Daoy (cell line): ENCODE results near the gene PRR12. TPM values are rescaled to one million over a fixed set of nuclear protein-coding genes. Genes with fewer than 3 reads are reported as not detected.

Source experiments
- DNase-seq: peaks from one replicate; pipeline ENCODE4 v3.0.0-alpha.2; 2015; ENCODE audit warnings: low read depth
- total RNA-seq: library from RNA; depleted of rRNA; stranded (reverse); fragments of >200 nt; shearing (Covaris generic); gene quantifications from 2 replicates; pipeline ENCODE4 v1.2.3, GENCODE V29; 2014; rRNA removed

The PRR12 gene
- total RNA-seq, result 1.7 and 2.5 TPM in 2 replicates

DNA sequence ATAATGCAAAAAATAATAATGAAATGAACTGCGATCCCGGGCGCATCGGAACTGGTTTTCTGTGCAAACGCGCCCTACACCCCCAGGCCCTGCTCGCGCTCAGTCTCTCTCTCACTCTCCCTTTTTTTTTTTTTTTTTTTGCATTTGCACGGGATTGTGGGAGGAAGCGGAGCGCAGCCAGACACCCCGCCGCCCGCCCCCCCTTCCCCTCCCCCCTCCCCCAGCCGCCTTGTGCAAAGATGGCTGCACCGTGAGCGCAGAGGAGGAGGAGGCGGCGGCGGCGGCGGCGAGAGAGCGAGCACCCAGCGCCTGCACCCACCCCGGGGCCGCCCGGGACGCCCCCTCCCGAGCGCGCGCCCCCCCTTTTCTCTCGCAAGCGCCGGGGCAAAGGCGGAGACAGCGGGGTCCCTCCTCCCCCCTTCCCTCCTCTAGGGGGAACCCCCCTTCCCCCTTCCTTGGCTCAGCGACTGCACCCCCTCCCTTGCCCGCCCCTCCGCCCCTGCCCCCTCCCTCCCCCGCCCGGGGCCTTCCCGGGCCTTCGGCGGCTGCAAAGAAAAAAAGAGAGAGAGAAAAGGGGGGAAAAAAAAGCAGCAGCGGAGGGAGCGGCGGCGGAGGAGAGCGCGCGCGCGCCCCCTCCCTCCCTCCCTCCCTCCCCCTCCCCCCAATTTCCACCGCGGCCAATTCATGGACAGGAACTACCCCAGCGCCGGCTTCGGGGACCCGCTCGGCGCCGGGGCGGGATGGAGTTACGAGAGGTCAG, at the start of gene PRR12:
Gene PRR12, plus strand, starts transcription at position 212 of the 760 bp plus-strand sequence. Its CDS starts 473 bp downstream, at position 685.
- DNase-seq, result peak; percentile 76

- DNase-seq, result no peak
Observed at GRCh38 chr19:49541914-49542313, 49.1 kb upstream of the PRR12 start.

- DNase-seq, result no peak
Observed at GRCh38 chr19:49542446-49542845, 48.5 kb upstream of the PRR12 start.

- no peak for DNase-seq
Observed at GRCh38 chr19:49543032-49543431, 48.0 kb upstream of the PRR12 start.

DNA sequence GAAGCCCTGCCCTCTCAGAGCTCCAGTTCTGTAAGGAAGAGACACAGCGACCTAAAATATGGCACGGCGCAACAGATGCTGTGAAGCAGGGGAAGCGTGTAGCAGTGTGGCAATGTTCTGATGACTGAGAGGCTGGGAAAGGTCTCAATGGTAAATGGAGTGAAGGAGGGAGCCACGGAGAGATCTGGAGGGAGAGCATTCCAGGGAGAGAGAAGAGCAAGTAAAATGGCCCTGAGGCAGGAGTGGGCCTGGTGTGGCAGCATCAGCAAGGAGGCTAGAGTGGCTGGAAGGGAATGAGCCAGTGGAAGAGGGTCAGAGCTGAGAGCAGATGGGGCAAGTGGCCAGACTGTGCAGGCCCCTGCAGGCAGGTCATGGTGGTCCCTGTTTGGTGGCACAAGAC, 46.8 kb upstream of the PRR12 start:
- DNase-seq, result no peak

- peak; percentile 81 for DNase-seq
Observed at GRCh38 chr19:49546825-49547565, 44.0 kb upstream of the PRR12 start.

DNA sequence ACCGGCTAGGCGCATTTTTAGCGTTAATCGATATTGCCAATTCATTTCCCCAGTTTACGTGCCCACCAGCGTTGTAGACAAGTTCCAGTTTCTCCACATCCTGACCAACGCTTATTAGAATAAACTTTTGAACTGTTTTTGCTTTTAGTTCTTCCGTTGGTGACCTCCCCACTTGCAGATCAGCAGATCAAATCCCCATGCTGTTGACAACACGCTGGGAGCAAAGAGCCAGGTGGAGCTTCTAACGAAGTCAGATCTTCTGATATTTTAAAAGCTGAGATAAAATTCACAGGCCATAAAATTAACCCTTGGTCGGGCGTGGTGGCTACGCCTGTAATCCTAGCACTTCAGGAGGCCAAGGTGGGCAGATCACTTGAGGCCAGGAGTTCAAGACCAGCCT, 41.9 kb upstream of the PRR12 start:
- no peak for DNase-seq

- no peak for DNase-seq
Observed at GRCh38 chr19:49551531-49551930, 39.5 kb upstream of the PRR12 start.

- DNase-seq, result no peak
Observed at GRCh38 chr19:49552749-49553148, 38.2 kb upstream of the PRR12 start.

DNA sequence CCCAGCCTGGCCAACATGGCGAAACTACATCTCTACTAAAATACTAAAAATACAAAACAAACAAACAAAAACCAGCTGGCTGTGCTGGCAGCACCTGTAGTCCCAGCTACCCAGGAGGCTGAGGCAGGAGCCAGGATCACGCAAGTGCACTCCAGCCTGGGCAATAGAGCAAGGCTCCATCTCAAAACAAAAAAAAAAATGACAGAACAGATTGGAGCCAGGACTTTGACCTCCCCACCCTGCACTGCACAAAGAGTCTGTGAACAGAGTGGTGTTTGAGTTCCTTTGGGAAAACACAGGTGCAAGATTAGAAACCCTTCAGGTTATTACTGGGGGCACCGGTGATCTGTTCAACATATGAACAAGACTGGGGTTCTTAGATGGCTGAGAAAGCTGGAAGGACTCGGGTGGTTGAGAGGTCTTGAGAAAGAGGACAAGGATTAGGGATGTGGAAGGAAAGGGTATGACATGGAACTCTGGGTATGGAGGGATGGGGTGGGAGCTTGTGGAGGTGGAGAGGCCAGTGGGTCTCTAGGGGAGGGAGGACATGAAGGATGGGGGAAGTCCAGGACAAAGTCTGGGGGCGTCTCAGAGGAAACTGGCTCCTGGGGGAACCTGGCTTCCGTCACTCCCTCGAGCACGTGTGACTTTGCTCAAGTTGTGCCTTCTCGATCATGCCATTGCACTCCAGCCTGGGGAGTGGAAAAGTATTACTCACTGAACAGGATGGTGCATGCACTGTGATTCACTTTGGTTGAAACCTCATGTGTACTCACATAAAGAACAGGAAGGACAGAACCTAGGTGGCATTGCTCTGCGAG, 37.3 kb upstream of the PRR12 start:
- peak; percentile 59 for DNase-seq

DNA sequence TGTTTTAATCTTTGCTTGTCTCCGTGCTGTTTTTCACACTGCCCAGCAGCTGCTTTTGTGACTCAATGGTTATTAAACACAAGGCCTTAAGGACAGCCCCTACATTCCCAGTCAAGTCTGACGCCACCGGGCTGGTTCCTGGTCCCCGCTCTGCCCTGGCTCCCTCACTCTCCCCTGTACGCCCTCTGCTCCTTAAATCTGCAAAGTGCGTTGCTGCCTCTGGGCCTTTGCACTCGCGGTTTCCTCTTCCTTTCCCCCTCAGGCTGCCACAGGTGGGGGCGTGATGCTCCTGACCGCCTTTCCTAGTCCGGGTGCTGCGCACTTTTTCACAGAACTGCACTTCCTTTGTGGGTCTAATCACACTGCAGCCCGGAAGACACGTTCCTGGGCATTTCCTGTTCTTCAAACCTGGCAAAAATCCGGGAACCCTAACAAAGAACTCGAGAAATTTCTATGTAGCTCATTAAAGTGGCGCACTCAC, 36.2 kb upstream of the PRR12 start:
- DNase-seq, result no peak

DNA sequence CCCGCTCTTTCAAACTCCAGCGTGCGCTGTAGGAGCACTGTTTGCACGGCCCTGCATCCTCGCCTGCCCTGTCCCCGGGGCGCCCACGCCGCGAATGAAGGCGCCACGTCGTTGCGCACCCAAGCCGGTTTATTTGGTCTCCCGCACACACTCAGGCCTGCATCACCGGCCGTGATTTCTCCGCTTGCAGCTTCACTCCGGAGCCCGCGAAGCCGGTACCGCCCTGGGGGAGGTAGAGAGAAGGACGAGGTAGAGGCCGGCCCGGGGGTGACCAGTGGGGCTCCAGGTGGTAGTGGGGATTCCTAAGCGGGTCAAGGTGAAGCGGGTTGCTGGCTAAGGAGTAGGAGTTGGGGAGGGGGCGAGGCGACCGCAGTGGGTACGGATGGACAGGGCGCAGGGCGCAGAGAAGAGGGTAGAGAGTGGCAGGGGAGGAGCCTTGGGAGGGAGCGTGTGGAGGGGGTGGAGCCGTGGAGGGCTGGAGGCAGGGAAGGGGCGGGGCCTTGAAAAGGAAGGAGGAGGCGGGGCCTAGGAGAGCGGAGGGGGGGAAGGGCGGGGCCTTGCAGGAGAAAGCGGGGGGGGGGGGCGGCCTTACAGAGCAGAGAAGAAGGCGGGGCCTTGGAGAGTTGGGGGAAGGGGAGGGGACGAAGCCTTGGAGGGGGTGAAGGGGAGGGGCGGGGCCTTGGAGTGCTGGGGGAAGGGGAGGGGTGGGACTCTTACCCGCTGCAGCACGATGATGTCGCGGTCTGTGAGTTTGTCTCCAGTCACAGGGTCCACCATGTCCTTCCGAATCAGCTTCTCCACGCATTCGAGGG, 35.2 kb upstream of the PRR12 start:
- DNase-seq, result no peak

GRCh38 chr19:49556412-49557398, 34.3 kb upstream of the PRR12 start:
- no peak for DNase-seq

- no peak for DNase-seq
Observed at GRCh38 chr19:49557641-49558325, 33.2 kb upstream of the PRR12 start.

DNA sequence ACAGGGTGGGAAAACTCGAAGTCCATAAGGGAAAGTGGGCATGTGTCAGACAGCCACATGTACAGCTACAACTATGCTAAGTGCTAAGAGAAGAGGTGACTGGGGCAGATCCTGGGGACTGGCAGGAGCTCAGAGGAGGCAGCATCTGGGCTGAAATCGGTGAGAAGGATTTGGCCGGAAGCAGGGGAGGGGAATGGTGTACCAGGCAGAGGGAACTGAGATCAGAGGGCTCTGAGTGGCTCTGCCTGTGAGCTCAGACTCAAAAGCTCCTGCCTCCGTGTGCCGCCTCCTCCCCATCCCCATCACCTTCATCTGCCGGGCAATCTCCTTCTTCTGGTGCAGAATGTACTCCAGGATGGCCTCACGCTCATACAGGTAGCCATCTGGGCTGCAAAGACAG, 32.4 kb upstream of the PRR12 start:
- DNase-seq, result no peak

- DNase-seq, result no peak
Observed at GRCh38 chr19:49559443-49559842, 31.5 kb upstream of the PRR12 start.

GRCh38 chr19:49559928-49560327, 31.1 kb upstream of the PRR12 start:
- DNase-seq, result no peak

- DNase-seq, result no peak
Observed at GRCh38 chr19:49560358-49560900, 30.6 kb upstream of the PRR12 start.

DNA sequence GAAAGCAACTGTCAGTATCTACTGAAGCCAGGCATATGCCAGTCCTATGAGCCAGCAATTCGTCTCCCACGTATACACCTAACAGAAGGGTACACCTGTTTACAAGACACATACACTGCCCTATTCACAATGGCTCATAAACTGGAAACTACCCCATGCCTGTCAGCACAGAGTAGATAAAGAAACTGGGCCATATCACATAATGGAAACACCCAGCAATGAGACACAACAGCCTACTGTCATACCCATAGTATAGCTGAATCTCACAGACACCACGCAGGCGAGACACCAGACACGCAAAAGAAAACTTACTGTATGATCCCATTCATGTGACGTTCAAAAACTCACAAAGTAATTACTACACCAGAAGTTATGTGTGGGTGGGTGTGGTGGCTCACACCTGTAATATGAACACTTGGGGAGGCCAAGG, 26.4 kb upstream of the PRR12 start:
- DNase-seq, result no peak
